Left ventricle myocardium inferior (tissue), 1 donor: ENCODE results near the gene XYLT1. TPM values are rescaled to one million over a fixed set of nuclear protein-coding genes. Genes with fewer than 3 reads are reported as not detected.

ENCODE experiments used
- DNase-seq: peaks from one replicate; pipeline ENCODE4 v3.0.0-alpha.2; 2020
- H3K27ac ChIP-seq: fragments of 200-600 bp; replicated peaks from 2 replicates; pipeline ENCODE4 v1.8.0; 2021
- H3K27me3 ChIP-seq: fragments of 200-600 bp; 2 replicates; pipeline ENCODE4 v1.8.0; 2021; ENCODE audit warnings: low read depth
- H3K36me3 ChIP-seq: fragments of 200-600 bp; 2 replicates; pipeline ENCODE4 v1.8.0; 2021
- H3K4me1 ChIP-seq: fragments of 200-600 bp; 2 replicates; pipeline ENCODE4 v1.8.0; 2021
- H3K4me3 ChIP-seq: fragments of 200-600 bp; 2 replicates; pipeline ENCODE4 v1.8.0; 2021; ENCODE audit warnings: mild to moderate bottlenecking, moderate library complexity
- H3K9me3 ChIP-seq: fragments of 200-600 bp; replicated peaks from 2 replicates; pipeline ENCODE4 v1.8.0; 2021
- intact Hi-C: fragments of 100-400 bp; cut with micrococcal nuclease; formaldehyde crosslinking; loops from one replicate; pipeline ENCODE4 v1.11.0; 2022
- long read RNA-seq: library from polyadenylated mRNA; unstranded; transcript quantifications from one replicate; pipeline ENCODE4 v2.0.0, GENCODE V29; 2021
- total RNA-seq: library from RNA; stranded (reverse); fragmentation: NEBNext Ultra II Directional; extraction: Animal tissue kit (Norgen Biotek cat#: 25700); gene quantifications from one replicate; pipeline ENCODE4 v1.2.1, GENCODE V29; 2021
- TF ChIP-seq, protein P1 (sequence below): fragments of 200-600 bp; IDR thresholded peaks from 2 replicates; pipeline ENCODE4 v1.8.0; 2021; ENCODE audit warnings: antibody characterized with exemption, mild to moderate bottlenecking, borderline replicate concordance
- donor health status: DM: no; HTN: yes; CAD: no; lungs with severe emphysema.

XYLT1 gene
- 1.4 TPM for total RNA-seq
- long read RNA-seq, partial matches to known transcripts = 2 of 2 reads
- long read RNA-seq, other reads (novel, unspliced or antisense) = 0 of 2 reads

DNA sequence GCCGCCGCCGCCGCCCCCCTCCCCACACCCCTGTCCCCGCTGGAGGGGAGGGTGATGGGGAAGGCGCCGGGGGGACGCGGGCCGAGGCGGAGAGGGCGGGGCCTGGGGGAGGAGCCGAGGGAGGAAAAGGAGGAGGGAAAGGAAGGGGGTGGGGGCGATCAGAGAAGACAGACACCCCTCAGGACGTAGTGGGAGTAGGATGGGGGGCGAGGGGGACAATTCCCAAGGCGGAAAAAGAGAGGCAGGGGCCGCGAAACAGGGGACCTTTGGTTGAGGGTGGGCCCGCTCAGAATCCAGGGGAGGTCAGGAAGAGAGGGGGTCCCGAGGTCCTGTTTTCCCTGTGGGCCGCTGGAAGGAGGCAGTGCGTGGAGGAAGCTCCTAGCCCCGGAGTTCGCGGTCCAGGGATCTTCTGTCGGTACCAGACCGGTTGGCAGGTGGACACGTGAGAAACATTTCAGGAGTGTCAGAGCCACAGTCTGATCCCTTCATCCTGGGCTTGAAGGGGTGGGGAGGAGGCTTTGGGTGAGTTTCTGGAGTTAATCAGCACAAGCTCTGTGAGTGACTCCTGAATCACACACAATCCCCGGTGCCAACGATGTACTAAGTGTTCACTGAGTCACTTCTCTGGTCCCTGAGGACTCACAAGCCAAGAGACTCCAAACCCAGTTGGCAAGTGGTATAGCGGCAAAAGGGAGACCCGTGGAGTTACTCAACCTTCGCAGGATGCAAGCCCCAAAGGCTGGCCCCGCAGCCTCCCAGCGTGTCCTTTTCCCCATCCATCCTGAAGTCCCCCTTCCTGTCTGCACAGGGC, at the start of gene XYLT1:
Gene XYLT1 (minus strand): TSS at position 53 of the 811 bp plus-strand sequence. CDS start 164 bp downstream, outside the sequence.
- Histone ChIP-seq H3K4me3 (peak within 1 kb of the TSS; percentile 71), H3K9me3 (no peaks in the 10 kb centered on the region), H3K27ac (peak within 1 kb of the TSS; percentile 73), H3K4me1 (peaks cover 24% of the 10 kb centered on the region), H3K36me3 (no peaks in the 10 kb centered on the region), H3K27me3 (peaks cover 72% of the 10 kb centered on the region)
- TF ChIP-seq, protein P1, sequence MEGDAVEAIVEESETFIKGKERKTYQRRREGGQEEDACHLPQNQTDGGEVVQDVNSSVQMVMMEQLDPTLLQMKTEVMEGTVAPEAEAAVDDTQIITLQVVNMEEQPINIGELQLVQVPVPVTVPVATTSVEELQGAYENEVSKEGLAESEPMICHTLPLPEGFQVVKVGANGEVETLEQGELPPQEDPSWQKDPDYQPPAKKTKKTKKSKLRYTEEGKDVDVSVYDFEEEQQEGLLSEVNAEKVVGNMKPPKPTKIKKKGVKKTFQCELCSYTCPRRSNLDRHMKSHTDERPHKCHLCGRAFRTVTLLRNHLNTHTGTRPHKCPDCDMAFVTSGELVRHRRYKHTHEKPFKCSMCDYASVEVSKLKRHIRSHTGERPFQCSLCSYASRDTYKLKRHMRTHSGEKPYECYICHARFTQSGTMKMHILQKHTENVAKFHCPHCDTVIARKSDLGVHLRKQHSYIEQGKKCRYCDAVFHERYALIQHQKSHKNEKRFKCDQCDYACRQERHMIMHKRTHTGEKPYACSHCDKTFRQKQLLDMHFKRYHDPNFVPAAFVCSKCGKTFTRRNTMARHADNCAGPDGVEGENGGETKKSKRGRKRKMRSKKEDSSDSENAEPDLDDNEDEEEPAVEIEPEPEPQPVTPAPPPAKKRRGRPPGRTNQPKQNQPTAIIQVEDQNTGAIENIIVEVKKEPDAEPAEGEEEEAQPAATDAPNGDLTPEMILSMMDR = no peak
- DNase-seq = peak; percentile 51
- intact Hi-C loops = no loop called here

- no peak for DNase-seq
- no peaks in the 10 kb centered on the region for H3K4me1 ChIP-seq
- H3K27me3 ChIP-seq = peaks cover 83% of the 10 kb centered on the region
- no peaks in the 10 kb centered on the region for H3K36me3 ChIP-seq
- TF ChIP-seq, protein P1 = no peak
- intact Hi-C loops = no loop called here
- H3K4me3 ChIP-seq = no peak overlapping the region
- H3K9me3 ChIP-seq = no peaks in the 10 kb centered on the region
- no peak overlapping the region for H3K27ac ChIP-seq
Observed at GRCh38 chr16:17520111-17520510, 49.4 kb upstream of the XYLT1 start.

- Histone ChIP-seq H3K27me3 (peaks cover 83% of the 10 kb centered on the region), H3K4me1 (no peaks in the 10 kb centered on the region), H3K27ac (no peak overlapping the region), H3K4me3 (no peak overlapping the region), H3K9me3 (no peaks in the 10 kb centered on the region), H3K36me3 (no peaks in the 10 kb centered on the region)
- TF ChIP-seq, protein P1 = no peak
- intact Hi-C loops = no loop called here
- DNase-seq = no peak
Observed at GRCh38 chr16:17519101-17519955, 48.6 kb upstream of the XYLT1 start.

DNA sequence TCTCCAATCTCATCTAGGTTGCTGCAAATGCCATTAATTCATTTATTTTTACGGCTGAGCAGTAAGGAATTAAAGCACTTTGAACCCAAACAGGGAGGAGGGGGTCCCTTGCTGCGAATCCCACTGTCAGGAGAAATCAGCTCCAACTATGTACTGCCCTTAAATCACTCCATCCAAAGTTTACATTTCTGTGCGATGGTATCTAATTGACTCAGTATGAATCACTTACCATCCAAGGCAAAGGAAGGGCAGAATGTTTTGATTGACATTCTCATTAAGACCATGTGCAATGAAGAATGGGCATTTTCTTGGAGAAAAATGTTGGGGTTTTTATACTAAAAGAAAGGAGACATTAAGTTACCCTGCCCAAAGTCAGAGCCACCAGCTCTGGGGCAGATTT, 47.7 kb upstream of the XYLT1 start:
- H3K27ac ChIP-seq = no peak overlapping the region
- no peaks in the 10 kb centered on the region for H3K9me3 ChIP-seq
- intact Hi-C loops = no loop called here
- no peak for DNase-seq
- H3K36me3 ChIP-seq = no peaks in the 10 kb centered on the region
- peaks cover 79% of the 10 kb centered on the region for H3K27me3 ChIP-seq
- TF ChIP-seq, protein P1 = no peak
- H3K4me3 ChIP-seq = no peak overlapping the region
- no peaks in the 10 kb centered on the region for H3K4me1 ChIP-seq

DNA sequence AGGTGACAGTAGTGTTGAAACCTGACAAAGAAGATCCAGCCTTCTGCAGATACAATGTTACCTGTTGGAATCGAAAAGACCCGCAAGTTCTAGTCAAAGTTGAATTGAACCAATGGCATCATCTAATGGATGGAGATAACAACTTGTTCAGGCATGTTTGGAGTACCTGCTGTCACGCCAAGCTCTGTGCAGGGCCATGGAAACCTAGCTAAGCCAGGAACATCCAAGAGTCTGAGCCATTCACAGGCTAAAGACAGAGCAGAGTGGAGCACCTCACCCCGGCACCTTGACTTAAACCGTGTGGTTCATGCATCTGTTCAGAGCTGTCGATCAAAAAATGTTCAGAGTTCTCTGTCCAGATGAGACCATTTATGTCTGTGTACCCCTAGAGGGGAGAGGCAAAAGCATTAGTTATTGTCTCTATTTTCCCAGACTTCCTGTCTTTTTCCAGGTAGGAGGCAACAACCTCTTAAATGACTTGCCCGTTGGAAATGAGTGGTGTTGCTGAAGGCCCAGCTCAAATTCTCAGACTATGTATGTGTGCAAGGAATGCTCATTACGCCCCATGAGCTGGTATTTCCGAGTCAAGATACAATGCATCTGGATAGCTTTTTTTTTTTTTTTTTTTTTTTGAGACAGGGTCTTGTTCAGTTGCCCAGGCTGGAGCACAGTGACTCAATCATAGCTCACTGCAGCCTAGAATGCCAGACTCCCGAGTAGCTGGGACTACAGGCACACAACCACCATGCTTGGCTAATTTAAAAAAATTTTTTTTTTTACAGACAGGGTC, 44.9 kb upstream of the XYLT1 start:
- peaks cover 55% of the 10 kb centered on the region for H3K27me3 ChIP-seq
- no peak overlapping the region for H3K27ac ChIP-seq
- no peaks in the 10 kb centered on the region for H3K36me3 ChIP-seq
- intact Hi-C loops = no loop called here
- no peak overlapping the region for H3K4me3 ChIP-seq
- peaks cover 3% of the 10 kb centered on the region for H3K4me1 ChIP-seq
- TF ChIP-seq, protein P1 = no peak
- DNase-seq = no peak
- no peaks in the 10 kb centered on the region for H3K9me3 ChIP-seq
